HG02885 (cell line): Measurements from ENCODE around the gene AOPEP.
A peak's percentile ranks its signal among the peaks of the same experiment; 100 is the strongest.

Experiments
- ATAC-seq: cut with Tn5 transposase; IDR thresholded peaks from one replicate; pipeline ENCODE4 v1.9.1; 2021; ENCODE audit warnings: mild to moderate bottlenecking; ENCODE audit not compliant: unreplicated experiment, poor library complexity

Gene AOPEP

GRCh38 chr9:95110921-95111525, 384.5 kb downstream of the AOPEP start:
- ATAC-seq, result no peak

- no peak for ATAC-seq
These were observed 385.2 kb downstream of the AOPEP start for GRCh38 chr9:95111716-95112115.

DNA sequence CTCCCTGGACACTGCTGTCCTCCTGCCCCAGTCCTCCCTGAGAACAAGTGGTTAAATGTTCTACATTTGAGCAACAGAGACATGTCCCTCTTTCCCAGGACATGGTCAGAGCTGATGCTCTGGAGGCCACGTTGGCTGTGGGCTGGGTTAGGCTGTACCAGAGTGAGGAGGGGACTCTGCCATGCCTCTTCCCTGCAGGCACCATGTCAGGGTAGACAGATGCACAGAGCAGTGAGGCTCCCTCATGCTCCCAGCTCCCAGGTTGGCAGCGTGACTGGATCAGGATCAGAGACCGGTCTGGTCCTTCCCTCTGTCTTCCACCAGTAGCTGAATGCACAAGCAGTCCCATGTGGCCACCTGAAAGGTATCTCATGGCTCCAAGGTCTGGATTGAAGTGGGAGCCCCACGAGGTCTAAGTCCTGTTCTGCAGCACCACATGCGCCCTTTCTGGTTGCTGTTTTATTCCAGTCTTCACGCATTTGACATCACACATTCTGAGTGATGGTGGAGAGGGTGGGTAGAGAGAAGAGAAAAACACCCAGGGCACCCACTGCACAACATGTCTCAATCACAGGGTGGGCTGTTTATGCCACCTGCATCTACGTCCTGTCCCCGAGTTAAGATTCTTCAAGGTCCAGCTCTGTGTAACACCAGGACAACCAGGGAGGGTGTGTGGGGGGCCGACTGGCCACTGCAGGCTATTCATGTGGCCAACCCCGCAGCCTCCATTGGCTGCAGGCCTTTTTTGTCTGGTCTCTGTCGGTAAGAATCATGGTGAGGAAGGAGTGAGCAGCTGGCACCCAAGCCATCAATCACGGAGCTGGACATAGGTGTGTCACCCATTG, 386.2 kb downstream of the AOPEP start:
- no peak for ATAC-seq

- ATAC-seq, result no peak
These were observed 388.6 kb downstream of the AOPEP start for GRCh38 chr9:95115104-95115503.

DNA sequence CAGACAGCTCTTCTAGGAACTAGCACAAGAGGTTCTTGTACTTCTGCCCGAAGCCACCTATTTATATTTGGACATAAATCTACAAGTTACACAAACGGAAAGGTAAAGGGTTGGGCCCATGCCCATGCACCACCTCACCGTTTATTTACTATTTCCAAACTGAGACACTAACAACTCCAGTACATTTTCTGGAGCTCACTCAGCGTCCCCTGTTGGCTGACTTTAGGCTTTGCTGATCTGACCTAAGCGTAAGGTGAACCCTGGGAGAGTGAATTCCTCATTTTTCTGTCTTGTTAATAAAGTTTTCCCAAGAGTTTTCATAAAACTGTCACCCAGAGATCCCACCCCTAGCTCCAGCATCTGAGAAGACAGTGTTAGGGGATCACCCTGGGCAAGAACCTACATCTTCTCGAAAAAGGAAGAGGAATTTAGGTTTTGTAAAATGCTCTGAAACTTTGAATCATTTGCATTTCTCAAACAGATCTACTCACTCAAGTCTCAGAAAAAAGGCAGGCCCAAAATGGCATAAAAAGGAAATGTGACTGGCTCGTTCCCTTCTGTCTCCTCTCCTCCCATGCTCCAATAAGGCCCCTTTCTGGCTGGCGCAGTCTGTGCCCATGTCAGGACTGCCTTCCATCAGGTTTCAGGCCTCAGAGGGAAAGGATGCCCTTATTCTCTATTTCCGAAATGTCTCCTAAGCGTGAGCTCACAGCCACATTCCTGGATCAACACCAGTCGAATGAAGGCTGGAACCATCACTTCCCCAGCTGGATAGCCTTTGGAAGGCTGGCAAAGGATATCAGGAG, 389.7 kb downstream of the AOPEP start:
- ATAC-seq, result no peak

DNA sequence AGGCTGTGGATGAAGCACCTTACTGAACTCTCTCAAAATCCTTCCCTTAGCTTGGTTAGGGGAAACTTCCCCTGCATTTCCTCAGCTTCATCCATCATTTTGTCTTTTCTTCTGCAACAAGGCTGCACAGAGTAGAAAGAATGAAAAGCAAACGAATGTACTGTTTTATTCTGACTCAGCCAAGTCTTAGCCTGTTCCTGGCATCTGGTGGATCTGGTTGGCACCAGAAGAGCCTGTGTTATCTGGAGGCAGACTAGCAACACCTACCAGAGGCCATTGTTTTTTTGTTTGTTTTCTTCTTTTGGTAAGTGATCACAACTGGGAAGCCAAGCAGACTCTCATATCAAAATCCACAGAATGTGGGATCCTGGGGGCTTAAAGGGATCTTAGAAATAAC, 390.3 kb downstream of the AOPEP start:
- no peak for ATAC-seq

- ATAC-seq, result no peak
These were observed 392.1 kb downstream of the AOPEP start for GRCh38 chr9:95118596-95118995.

GRCh38 chr9:95120781-95121370, 394.4 kb downstream of the AOPEP start:
- ATAC-seq, result no peak

GRCh38 chr9:95124582-95125367, 398.3 kb downstream of the AOPEP start:
- no peak for ATAC-seq

DNA sequence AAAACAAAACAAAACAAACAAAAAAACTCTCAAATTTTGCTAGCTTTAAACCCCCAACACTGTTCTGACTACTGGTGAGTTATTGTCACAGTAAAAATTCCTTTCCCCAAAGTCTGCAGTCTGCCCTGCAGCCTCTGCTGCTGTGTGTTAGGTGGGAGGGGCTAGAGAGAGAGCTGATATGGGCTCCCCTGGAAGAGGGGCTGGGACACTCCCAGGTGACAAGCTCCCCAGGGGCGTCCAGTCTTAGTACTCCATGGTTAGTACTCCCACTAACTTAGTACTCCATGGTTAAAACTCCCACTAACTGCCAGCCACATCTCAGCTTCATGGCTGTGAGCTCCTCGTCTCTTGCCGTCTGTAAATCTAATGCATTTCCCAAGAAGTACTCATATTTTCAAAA, 399.2 kb downstream of the AOPEP start:
- no peak for ATAC-seq

- ATAC-seq, result no peak
These were observed 400.2 kb downstream of the AOPEP start for GRCh38 chr9:95126739-95127138.

DNA sequence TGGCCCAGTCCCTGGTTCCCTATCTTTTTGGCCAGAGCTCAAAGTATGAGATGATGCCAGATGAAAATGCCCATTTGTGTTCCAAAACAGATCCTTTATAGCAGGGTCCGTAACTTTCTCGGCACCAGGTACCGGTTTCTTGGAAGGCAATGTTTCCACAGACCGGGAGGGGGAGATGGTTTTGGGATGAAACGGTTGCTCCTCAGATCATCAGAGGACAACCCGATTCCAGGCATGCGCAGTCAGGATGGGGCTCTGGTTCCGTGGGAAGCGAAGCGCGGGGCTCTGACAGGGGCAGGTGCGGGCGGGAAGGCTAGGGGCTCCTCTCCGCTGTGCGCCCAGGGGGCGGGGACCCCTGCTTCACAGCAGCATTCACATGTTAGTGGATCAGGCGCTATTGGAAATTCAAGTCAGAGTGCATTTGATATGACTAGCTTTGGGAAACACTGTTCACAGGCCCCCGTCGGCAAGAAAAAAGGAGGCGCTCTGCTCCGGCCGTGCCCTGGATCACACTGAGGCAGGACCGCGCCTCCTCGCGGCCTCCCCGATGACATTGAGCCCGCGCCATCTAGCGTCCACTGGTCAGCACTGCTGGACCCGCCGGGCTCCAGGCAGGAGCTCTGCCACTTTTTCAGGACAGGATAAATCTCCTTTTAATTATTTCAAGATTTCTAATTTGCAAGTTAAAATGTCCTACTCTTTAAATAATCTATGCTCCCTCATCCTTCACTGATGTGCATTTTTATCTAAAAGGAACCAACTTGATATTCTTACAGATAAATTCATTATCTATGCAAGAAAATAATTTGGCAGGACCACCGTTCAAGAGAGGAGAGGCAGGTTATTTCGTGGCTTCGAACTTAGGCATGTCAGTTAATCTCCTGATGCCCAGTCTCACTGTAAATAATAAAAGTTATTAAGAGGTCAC, 401.0 kb downstream of the AOPEP start:
- peak; percentile 66 for ATAC-seq

DNA sequence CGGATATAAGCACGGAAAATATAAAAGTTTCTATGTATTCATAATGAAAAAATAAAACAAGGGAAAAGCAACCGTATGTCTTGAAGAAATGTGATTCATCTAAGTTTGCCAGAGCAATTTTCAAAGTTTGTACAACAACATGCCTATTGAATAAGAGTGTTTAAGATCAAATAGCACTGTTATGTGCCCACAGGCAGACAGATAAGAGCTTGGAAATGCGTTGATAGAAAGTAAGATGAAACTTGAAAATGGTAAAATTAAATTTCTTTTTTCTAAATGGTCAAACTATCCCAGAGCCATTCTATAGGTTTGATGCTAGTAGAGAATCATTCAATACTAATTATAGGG, 401.7 kb downstream of the AOPEP start:
- ATAC-seq, result no peak

DNA sequence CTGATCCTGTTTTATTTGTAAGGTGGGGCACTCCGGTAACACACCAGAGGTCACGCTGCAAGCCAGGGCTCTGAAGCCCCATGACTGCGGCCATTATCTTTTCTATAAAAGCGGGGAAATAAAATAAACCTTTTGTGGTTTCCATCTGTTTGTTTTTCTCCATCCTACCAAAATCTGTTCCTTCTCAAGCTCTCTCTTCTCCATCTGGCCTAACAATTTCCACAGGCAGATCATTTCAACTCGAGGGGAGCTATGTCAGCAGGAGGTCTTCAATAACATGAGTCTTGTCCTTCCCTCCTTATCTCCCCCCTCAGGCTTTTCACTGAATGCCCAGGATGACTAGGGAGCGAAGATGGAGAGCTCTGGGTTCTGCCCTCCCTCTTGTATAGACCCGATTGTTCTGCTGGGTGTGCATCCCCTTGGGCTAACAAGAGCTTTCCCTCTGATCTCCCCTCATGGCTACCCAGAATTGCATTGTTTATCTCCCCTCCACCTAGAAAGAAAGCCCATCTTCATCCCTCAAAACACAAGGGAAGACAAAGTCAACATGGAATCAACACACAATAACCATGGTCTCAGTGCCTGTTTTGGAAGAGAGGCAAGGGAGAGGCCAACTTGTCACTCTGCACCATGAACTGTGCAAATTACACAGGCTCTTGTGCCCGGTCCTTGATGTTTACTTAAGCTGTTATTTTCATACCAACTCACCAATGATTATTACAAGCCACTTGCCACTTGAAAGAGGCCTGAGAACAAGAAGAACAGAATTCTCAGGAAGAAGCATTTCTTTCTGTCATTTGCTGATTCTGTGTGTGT, 403.2 kb downstream of the AOPEP start:
- ATAC-seq, result no peak

- ATAC-seq, result no peak
These were observed 404.0 kb downstream of the AOPEP start for GRCh38 chr9:95130484-95130883.

DNA sequence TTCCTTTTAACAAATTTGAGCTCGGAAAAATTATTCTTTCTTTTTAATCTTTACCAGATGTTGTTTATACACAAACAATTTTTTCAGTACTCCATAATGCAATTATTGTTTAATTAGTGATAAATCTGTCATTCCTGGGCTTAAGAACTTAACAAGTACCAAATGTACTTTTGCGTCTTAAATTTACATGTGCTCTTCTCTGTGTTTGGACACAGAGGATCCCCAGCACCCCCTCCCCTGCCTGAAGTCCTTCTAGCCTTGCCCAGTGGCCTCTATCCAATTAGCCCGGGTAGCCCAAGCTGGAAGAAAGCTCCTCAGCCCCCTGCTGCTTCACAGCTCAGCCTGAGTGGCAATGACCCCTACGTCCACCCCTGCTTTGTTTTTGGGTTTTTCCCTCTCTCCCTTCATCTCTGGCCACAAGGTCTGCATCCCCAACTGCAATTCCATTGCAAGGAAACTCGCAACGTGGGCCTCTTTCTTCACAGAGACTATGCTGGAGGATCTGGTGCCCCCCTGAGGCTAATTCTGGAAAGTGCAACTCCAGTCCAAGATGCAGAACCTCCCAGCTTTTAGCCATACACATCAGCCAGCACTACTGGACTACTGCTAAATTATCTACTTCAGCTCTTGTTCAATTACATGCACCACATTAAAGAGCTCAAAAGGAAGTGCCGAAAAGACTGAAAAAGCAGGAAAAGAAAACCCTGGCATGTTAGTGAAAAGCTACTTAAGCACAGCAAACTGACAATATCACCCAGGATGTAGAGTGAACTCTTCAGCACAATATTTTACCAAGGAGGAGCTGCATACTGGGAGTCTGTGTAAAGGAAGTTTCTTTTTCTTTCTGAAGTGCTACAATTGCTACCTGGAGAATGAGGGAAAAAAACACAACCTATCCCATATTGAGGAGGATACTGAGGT, 404.8 kb downstream of the AOPEP start:
- ATAC-seq, result no peak
